GM21381 (cell line): Measurements from ENCODE around the gene SCN4A.

Source experiments
- ATAC-seq: cut with Tn5 transposase; IDR thresholded peaks from one replicate; pipeline ENCODE4 v1.9.1; 2021; ENCODE audit warnings: mild to moderate bottlenecking, moderate library complexity; ENCODE audit not compliant: unreplicated experiment

SCN4A gene

GRCh38 chr17:63960006-63960405 is 12.7 kb downstream of the SCN4A start:
- no peak for ATAC-seq

GRCh38 chr17:63956296-63956920 is 16.3 kb downstream of the SCN4A start:
- ATAC-seq: no peak

- ATAC-seq: no peak
Observed at GRCh38 chr17:63955791-63956190, 16.9 kb downstream of the SCN4A start.

- ATAC-seq: no peak
Observed at GRCh38 chr17:63955232-63955631, 17.5 kb downstream of the SCN4A start.

- ATAC-seq: peak; percentile 57
Observed at GRCh38 chr17:63954402-63955063, 18.2 kb downstream of the SCN4A start.

- no peak for ATAC-seq
Observed at GRCh38 chr17:63950940-63951907, 21.5 kb downstream of the SCN4A start.

GRCh38 chr17:63949576-63950250 is 23.0 kb downstream of the SCN4A start:
- no peak for ATAC-seq

GRCh38 chr17:63948521-63948920 is 24.2 kb downstream of the SCN4A start:
- no peak for ATAC-seq

GRCh38 chr17:63947711-63948330 is 24.9 kb downstream of the SCN4A start:
- ATAC-seq: no peak

- peak; percentile 79 for ATAC-seq
Observed at GRCh38 chr17:63946440-63947363, 26.0 kb downstream of the SCN4A start.

GRCh38 chr17:63945784-63946439 is 26.8 kb downstream of the SCN4A start:
- ATAC-seq: peak; percentile 28

- no peak for ATAC-seq
Observed at GRCh38 chr17:63944736-63945499, 27.8 kb downstream of the SCN4A start.

GRCh38 chr17:63943745-63944144 is 29.0 kb downstream of the SCN4A start:
- ATAC-seq: no peak

GRCh38 chr17:63942309-63942985 is 30.3 kb downstream of the SCN4A start:
- ATAC-seq: no peak

GRCh38 chr17:63941751-63942150 is 31.0 kb downstream of the SCN4A start:
- no peak for ATAC-seq

- no peak for ATAC-seq
Observed at GRCh38 chr17:63941162-63941561, 31.6 kb downstream of the SCN4A start.

- no peak for ATAC-seq
Observed at GRCh38 chr17:63940584-63940983, 32.1 kb downstream of the SCN4A start.

- ATAC-seq: no peak
Observed at GRCh38 chr17:63939884-63940283, 32.8 kb downstream of the SCN4A start.
